HepG2 (cell line): ENCODE measurements around the gene LUZP1. TPM values are rescaled to one million over a fixed set of nuclear protein-coding genes. Genes with fewer than 3 reads are reported as not detected.
A peak's percentile ranks its signal among the peaks of the same experiment; 100 is the strongest.

Source experiments
- NPAS2 ChIP-seq: sonication (generic); formaldehyde crosslinking; IDR thresholded peaks from 2 replicates; pipeline ENCODE4 v1.8.0; 2022; ENCODE audit warnings: mild to moderate bottlenecking, missing genetic modification reagents, borderline replicate concordance
- PRMT3 ChIP-seq: sonication (generic); formaldehyde crosslinking; IDR thresholded peaks from 2 replicates; pipeline ENCODE4 v1.8.1; 2022; ENCODE audit warnings: low read depth, mild to moderate bottlenecking, moderate library complexity, missing genetic modification reagents, borderline replicate concordance
- SALL1 ChIP-seq: sonication (generic); formaldehyde crosslinking; IDR thresholded peaks from 2 replicates; pipeline ENCODE4 v1.8.0; 2022; ENCODE audit warnings: mild to moderate bottlenecking, missing genetic modification reagents
- TCF7 ChIP-seq: sonication (generic); IDR thresholded peaks from 2 replicates; pipeline ENCODE4 v1.6.1; 2016; ENCODE audit warnings: antibody characterized with exemption, low read depth
- ZBTB8A ChIP-seq: sonication (generic); formaldehyde crosslinking; IDR thresholded peaks from 2 replicates; pipeline ENCODE4 v1.4.0; 2020; ENCODE audit warnings: mild to moderate bottlenecking, low read depth, missing genetic modification reagents, borderline replicate concordance
- ZNF160 ChIP-seq: sonication (generic); formaldehyde crosslinking; IDR thresholded peaks from 2 replicates; pipeline ENCODE4 v1.8.0; 2022; ENCODE audit warnings: mild to moderate bottlenecking, inconsistent platforms, missing genetic modification reagents
- ZNF446 ChIP-seq: sonication (generic); formaldehyde crosslinking; IDR thresholded peaks from 2 replicates; pipeline ENCODE4 v1.5.0; 2020; ENCODE audit warnings: mild to moderate bottlenecking, missing genetic modification reagents
- ZNF629 ChIP-seq: sonication (generic); formaldehyde crosslinking; conservative IDR thresholded peaks from 2 replicates; pipeline ENCODE4 v1.5.0; 2020; ENCODE audit warnings: missing genetic modification reagents
- ZNF7 ChIP-seq: IDR thresholded peaks from 2 replicates; pipeline ENCODE4 v1.6.1; 2016; ENCODE audit warnings: missing biosample characterization, missing genetic modification reagents
- polyA plus RNA-seq, 8 experiments: library from polyadenylated mRNA; depleted of rRNA in 3 of 8; stranded (reverse) in 7 of 8; unstranded in 1 of 8; fragments of >200 nt; fragmentation: Illumina TruSeq in 4 of 8; extraction: Trizol in 4 of 8; gene quantifications; 2 replicates each; pipeline versions ENCODE4 v1.2.1 to v1.2.3, GENCODE V29; 2011 to 2016; ENCODE audit warnings: low read depth in 4 of 8, missing spikeins in 1 of 8, mixed read lengths in 1 of 8; ENCODE audit not compliant: insufficient read depth in 1 of 8
- total RNA-seq, 5 experiments: library from RNA; depleted of rRNA; stranded (reverse); fragments of >200 nt; fragmentation: Illumina TruSeq; extraction: Trizol; gene quantifications; 2 replicates each; pipeline ENCODE4 v1.2.3, GENCODE V29; 2016; ENCODE audit warnings: low read depth in 1 of 5
- TF ChIP-seq, protein P1 (sequence below): sonication (generic); formaldehyde crosslinking; IDR thresholded peaks from 2 replicates; pipeline ENCODE4 v1.4.0; 2020; ENCODE audit warnings: missing genetic modification reagents

LUZP1 gene
- total and polyA plus RNA-seq, 2 of the 13 experiments (the other 11 are each of a cell fraction or from before 2014, with no cell fraction given): 6.9 to 12.7 TPM

DNA sequence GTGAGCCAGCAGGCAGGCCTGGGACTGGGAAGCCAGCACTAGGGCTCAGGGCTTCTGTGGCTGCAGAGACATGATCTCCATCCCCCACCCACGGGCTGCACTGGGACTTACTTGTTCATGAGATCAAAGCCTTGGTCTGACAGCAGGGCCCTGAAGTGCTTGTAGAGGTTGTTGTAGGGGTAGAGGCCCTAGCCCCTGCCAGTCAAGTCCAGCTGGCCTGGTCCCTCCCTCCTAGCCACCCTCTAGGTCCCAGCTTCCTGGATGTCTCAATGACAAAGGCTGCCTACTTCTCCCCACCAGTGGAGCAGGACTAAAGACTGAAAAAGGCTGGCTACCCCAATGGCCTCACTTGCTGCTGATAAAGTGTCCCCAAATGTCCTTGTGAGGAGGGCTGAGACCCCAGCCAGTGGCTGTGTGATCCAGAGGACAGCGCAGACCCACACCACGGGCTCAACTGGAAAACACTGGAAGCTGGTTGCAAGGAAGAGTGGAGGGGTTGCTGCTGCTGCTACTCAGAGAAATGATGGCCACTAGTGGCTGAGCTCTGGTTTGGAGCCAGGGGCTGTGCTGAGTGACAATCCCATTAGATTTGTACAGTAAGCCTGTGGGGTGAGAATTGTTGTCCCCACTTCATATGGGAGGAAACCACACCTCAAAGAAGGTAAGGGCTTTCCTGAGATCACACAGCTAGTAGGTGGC lies 47.2 kb upstream of the LUZP1 start (continued):
- TF ChIP-seq ZNF160 (no peak), TCF7 (0 out of 2 replicates have a peak, but pooled peaks have one; percentile 6), ZNF7 (no peak), PRMT3 (CRISPR knock-in tag) (no peak), ZBTB8A (CRISPR knock-in tag) (no peak), ZNF446 (CRISPR knock-in tag) (no peak), NPAS2 (CRISPR knock-in tag) (no peak), ZNF629 (CRISPR knock-in tag) (no peak), SALL1 (CRISPR knock-in tag) (peak; percentile 7; the same call in 1 of the 2 replicates)
- TF ChIP-seq, protein P1, sequence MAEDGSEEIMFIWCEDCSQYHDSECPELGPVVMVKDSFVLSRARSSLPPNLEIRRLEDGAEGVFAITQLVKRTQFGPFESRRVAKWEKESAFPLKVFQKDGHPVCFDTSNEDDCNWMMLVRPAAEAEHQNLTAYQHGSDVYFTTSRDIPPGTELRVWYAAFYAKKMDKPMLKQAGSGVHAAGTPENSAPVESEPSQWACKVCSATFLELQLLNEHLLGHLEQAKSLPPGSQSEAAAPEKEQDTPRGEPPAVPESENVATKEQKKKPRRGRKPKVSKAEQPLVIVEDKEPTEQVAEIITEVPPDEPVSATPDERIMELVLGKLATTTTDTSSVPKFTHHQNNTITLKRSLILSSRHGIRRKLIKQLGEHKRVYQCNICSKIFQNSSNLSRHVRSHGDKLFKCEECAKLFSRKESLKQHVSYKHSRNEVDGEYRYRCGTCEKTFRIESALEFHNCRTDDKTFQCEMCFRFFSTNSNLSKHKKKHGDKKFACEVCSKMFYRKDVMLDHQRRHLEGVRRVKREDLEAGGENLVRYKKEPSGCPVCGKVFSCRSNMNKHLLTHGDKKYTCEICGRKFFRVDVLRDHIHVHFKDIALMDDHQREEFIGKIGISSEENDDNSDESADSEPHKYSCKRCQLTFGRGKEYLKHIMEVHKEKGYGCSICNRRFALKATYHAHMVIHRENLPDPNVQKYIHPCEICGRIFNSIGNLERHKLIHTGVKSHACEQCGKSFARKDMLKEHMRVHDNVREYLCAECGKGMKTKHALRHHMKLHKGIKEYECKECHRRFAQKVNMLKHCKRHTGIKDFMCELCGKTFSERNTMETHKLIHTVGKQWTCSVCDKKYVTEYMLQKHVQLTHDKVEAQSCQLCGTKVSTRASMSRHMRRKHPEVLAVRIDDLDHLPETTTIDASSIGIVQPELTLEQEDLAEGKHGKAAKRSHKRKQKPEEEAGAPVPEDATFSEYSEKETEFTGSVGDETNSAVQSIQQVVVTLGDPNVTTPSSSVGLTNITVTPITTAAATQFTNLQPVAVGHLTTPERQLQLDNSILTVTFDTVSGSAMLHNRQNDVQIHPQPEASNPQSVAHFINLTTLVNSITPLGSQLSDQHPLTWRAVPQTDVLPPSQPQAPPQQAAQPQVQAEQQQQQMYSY (CRISPR knock-in tag): no peak
